Measurements from ENCODE around the gene PKD1. TPM values are rescaled to one million over a fixed set of nuclear protein-coding genes. Genes with fewer than 3 reads are reported as not detected.
A peak's percentile ranks its signal among the peaks of the same experiment; 100 is the strongest.
"Not testable (repeated sequence)": the region's sequence is repeated elsewhere in the genome, so short reads cannot be mapped to it uniquely, and the experiment has no call there.

PKD1 gene
- total RNA-seq, 4 donors from 2014 or later: 209 to 446 (median 293) TPM

- H3K27me3 ChIP-seq; H3K36me3 ChIP-seq; H3K9me3 ChIP-seq; DNase-seq (ENCODE audit: low spot score in 2 of 2): not testable (repeated sequence)
- peaks cover 76% of the 10 kb centered on the region for H3K4me1 ChIP-seq
- H3K4me3 ChIP-seq: peak overlapping the region; percentile 38
- peak overlapping the region; percentile 86 for H3K27ac ChIP-seq
- no CpG with 5 or more reads among the region's 31 CpGs for WGBS
Measured at GRCh38 chr16:2126928-2127556, 8.7 kb downstream of the PKD1 start.

DNA sequence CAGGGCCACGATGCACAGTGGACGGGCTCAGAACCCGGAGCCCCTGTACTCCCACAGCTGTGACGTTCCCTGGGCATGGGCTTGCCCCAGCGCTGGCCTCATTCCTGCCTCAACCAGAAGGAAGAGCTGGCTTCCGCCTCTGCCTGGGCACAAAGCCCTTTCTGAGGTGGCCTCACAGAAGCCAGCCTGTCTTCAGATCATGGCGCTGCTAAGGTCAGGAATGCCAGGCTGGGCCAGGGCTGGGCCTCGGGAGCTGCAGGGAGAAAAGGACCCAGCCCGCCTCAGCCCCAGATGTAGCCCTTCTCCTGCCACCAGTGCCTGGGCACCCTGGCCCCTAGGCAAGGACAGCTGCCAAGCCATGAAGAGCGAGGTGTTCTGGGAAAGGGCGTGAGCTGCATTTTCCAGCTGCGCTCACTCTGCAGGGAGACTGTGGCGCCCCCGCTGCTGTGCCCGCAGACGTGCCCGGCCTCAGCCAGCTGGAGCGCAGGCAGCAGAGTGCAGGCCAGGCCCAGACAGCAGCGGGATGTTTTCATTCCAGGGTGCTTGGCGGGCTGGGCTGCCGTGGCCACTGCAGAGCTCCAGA is 9.4 kb downstream of the PKD1 start:
- not testable (repeated sequence) for DNase-seq (ENCODE audit: low spot score in 2 of 2); H3K36me3 ChIP-seq; H3K27me3 ChIP-seq; H3K9me3 ChIP-seq
- peaks cover 84% of the 10 kb centered on the region for H3K4me1 ChIP-seq
- H3K4me3 ChIP-seq: peak overlapping the region; percentile 38
- 27% methylated on average over 2 of the region's 21 CpGs for WGBS
- H3K27ac ChIP-seq: peak overlapping the region; percentile 86

DNA sequence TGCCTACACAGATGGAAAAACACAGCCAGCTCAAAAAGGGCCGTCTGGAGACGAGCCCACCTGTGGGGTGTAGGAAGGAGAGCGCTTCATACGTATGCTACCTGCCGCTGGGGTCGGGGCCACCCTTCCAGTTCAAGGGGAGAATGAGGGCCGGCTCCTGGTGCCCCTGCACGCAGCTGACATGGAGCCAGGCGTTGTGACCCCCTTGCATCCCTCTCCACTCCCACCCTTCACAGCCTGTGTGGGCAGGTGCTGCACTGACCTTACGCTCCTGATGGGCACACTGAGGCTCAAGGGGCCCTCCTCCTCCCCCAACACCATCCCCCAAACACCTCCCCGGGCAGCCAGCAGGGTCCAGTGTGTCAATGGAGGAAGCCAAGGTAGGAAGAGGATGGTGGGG is 10.1 kb downstream of the PKD1 start:
- not testable (repeated sequence) for H3K9me3 ChIP-seq; H3K27me3 ChIP-seq; H3K36me3 ChIP-seq; DNase-seq (ENCODE audit: low spot score in 2 of 2)
- Histone ChIP-seq H3K4me3 (peak overlapping the region; percentile 38), H3K4me1 (peaks cover 85% of the 10 kb centered on the region), H3K27ac (peak overlapping the region; percentile 86)
- WGBS: 26% methylated on average over 11 of the region's 11 CpGs

GRCh38 chr16:2124694-2125444 is 10.8 kb downstream of the PKD1 start:
- H3K4me3 ChIP-seq: peak overlapping the region; percentile 38
- DNase-seq (ENCODE audit: low spot score in 2 of 2); H3K9me3 ChIP-seq; H3K27me3 ChIP-seq; H3K36me3 ChIP-seq: not testable (repeated sequence)
- 0% methylated on average over 9 of the region's 37 CpGs for WGBS
- H3K4me1 ChIP-seq: peaks cover 81% of the 10 kb centered on the region
- H3K27ac ChIP-seq: peak overlapping the region; percentile 86

DNA sequence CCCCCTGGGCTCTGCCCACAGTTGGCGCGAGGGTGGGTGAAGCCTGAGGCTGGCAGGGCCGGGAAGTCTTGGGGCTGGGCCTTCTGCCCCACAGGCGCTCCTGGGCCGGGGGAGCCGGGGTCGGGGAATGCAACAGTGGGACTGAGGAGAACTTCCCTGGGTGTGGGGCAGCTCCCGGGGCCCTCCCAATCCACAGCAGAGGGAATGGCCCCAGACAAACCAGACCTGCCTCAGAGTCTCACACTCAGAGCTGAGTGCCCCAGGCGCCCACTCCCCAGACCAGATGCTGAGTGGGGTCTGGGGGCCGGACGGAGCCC is 11.4 kb downstream of the PKD1 start:
- Histone ChIP-seq H3K4me3 (peak overlapping the region; percentile 38), H3K27ac (peak overlapping the region; percentile 86), H3K4me1 (peaks cover 80% of the 10 kb centered on the region)
- DNase-seq (ENCODE audit: low spot score in 2 of 2); H3K9me3 ChIP-seq; H3K36me3 ChIP-seq; H3K27me3 ChIP-seq: not testable (repeated sequence)
- WGBS: no CpG with 5 or more reads among the region's 11 CpGs

DNA sequence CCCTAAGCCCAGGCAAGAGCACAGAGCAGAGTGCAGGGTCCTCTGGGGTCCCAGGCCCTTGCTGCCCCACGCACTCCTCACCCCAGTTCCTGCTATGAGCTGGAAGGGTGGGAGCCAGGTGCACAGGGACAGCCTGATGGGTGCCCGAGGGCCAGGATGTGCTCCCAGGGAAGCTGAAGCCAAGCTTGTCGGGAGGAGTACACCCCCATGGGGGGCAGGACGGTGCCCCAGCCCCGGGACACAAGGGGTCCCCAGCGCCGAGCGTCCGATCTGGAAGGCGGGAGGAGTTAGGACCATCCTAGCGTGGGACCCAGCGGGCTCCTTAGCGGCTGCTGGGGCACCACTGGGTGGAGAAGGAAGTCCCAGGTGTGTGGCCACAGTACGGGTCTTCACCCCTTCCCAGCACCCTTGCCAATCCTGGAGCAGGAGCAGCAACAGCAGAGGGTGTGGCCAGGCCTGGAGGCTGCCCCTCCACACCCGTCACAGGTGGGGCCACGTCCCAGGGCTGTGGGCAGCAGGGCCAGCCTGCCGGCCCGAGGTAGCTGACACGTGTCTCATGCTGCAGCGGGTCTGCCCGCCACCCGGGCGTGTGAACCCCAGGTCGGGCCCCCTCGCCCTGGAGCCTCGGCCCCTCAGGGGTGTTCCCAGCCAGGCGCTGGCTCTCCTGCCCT is 11.9 kb downstream of the PKD1 start:
- H3K36me3 ChIP-seq; DNase-seq (ENCODE audit: low spot score in 2 of 2); H3K27me3 ChIP-seq; H3K9me3 ChIP-seq: not testable (repeated sequence)
- H3K27ac ChIP-seq: peak overlapping the region; percentile 86
- H3K4me3 ChIP-seq: peak overlapping the region; percentile 38
- 40% methylated on average over 1 of the region's 27 CpGs for WGBS
- H3K4me1 ChIP-seq: peaks cover 78% of the 10 kb centered on the region

DNA sequence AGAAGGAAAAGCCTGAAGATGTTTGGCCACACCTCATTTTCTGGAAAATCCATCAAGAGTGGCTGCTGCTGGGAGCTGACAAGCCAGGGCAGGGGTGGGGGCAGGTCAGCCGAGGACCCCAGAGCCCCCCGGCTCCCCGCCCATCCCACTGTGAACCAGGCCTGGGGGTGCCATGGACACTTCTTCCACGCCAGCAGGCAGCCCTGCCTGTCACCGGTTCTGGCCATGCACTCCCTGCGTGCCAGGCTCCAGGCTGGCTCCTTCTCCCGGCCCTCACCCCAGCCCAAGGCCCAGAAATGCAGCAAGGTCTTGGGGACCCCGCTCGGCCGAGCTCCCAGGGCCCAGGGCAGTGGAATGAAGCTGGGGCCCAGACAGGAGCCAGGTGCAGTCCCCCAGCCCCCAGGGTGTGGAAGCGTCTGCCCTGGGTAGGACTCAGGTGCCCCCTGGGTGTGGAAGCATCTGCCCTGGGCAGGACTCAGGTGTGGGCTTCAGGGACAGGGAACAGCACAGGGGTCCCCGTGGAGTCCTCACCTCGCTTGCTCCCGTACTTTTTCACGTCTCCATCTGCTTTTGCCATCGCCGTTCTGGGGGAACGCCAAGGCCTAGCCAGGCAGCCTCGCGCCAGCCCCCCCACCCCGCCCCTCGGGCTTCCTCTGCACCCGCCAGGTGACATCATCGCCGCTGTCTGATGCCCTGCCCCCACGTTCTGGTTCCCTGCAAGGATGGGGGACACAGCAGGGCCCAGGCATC is 12.6 kb downstream of the PKD1 start:
- WGBS: no CpG with 5 or more reads among the region's 26 CpGs
- peak overlapping the region; percentile 41 for H3K27ac ChIP-seq
- not testable (repeated sequence) for H3K27me3 ChIP-seq; H3K9me3 ChIP-seq; H3K36me3 ChIP-seq; H3K4me3 ChIP-seq; DNase-seq (ENCODE audit: low spot score in 2 of 2)
- peaks cover 71% of the 10 kb centered on the region for H3K4me1 ChIP-seq

GRCh38 chr16:2122429-2122828 is 13.3 kb downstream of the PKD1 start:
- TF ChIP-seq, protein P1, sequence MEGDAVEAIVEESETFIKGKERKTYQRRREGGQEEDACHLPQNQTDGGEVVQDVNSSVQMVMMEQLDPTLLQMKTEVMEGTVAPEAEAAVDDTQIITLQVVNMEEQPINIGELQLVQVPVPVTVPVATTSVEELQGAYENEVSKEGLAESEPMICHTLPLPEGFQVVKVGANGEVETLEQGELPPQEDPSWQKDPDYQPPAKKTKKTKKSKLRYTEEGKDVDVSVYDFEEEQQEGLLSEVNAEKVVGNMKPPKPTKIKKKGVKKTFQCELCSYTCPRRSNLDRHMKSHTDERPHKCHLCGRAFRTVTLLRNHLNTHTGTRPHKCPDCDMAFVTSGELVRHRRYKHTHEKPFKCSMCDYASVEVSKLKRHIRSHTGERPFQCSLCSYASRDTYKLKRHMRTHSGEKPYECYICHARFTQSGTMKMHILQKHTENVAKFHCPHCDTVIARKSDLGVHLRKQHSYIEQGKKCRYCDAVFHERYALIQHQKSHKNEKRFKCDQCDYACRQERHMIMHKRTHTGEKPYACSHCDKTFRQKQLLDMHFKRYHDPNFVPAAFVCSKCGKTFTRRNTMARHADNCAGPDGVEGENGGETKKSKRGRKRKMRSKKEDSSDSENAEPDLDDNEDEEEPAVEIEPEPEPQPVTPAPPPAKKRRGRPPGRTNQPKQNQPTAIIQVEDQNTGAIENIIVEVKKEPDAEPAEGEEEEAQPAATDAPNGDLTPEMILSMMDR (IDR thresholded peaks at IDR 0.05): no peak
- TF ChIP-seq EP300 (IDR thresholded peaks at IDR 0.05) (no peak), POLR2A (IDR thresholded peaks at IDR 0.05) (no peak), POLR2AphosphoS5 (IDR thresholded peaks at IDR 0.05) (no peak)
- Histone ChIP-seq H3K36me3 (peaks cover under 1% of the 10 kb centered on the region), H3K4me1 (peaks cover 69% of the 10 kb centered on the region), H3K9me3 (no peaks in the 10 kb centered on the region), H3K4me3 (no peak overlapping the region), H3K27ac (peak overlapping the region; percentile 29), H3K27me3 (no peaks in the 10 kb centered on the region)
- DNase-seq (ENCODE audit: low spot score in 2 of 2): no peak
- 73% methylated on average over 9 of the region's 17 CpGs for WGBS

Data from suprapubic skin (tissue), 4 donors.